ENCODE measurements around the gene ZFR. TPM values are rescaled to one million over a fixed set of nuclear protein-coding genes. Genes with fewer than 3 reads are reported as not detected.
A peak's percentile ranks its signal among the peaks of the same experiment; 100 is the strongest.

ZFR gene
- 10 to 100 TPM; 63.1 to 90.6 (median 66.2) TPM for polyA plus RNA-seq

GRCh38 chr5:32444431-32445286 is at the start of gene ZFR:
Gene ZFR (minus strand): TSS chr5:32444740. CDS start chr5:32444658, 82 bp downstream.
- peak within 1 kb of the TSS; percentile 88 to 94 (median 90) for H3K4me3 Mint-ChIP-seq
- peaks cover 28 to 43% of the 10 kb centered on the region in 2 donors for H3K4me1 Mint-ChIP-seq
- no peaks in the 10 kb centered on the region for H3K36me3 Mint-ChIP-seq
- H3K27ac Mint-ChIP-seq = peak within 1 kb of the TSS; percentile 81 to 96 (median 94)
- H3K27me3 Mint-ChIP-seq (ENCODE audit: low read depth in 3 of 3) = peaks cover 1 to 11% (median 11%) of the 10 kb centered on the region in 3 donors
- DNase-seq = peak; percentile 93 to 94 (median 94)
- H3K9me3 Mint-ChIP-seq = no peaks in the 10 kb centered on the region

GRCh38 chr5:32490972-32491557 is 46.5 kb upstream of the ZFR start:
- Mint-ChIP-seq H3K36me3 (no peaks in the 10 kb centered on the region), H3K4me3 (no peak overlapping the region), H3K9me3 (no peaks in the 10 kb centered on the region), H3K27ac (no peak overlapping the region), H3K4me1 (no peaks in the 10 kb centered on the region), H3K27me3 (ENCODE audit: low read depth in 3 of 3) (peaks cover 2 to 5% (median 3%) of the 10 kb centered on the region in 3 donors)
- DNase-seq = no peak

- peak; percentile 40 to 55 (median 52) for DNase-seq
- Mint-ChIP-seq H3K4me1 (no peaks in the 10 kb centered on the region), H3K36me3 (no peaks in the 10 kb centered on the region), H3K4me3 (no peak overlapping the region), H3K9me3 (no peaks in the 10 kb centered on the region), H3K27ac (no peak overlapping the region), H3K27me3 (ENCODE audit: low read depth in 3 of 3) (peaks cover 2 to 5% (median 3%) of the 10 kb centered on the region in 3 donors)
Observed at GRCh38 chr5:32489791-32490562, 45.4 kb upstream of the ZFR start.

GRCh38 chr5:32487424-32487823 is 42.9 kb upstream of the ZFR start:
- no peak overlapping the region for H3K27ac Mint-ChIP-seq

GRCh38 chr5:32487008-32487407 is 42.5 kb upstream of the ZFR start:
- Mint-ChIP-seq H3K27me3 (ENCODE audit: low read depth in 3 of 3) (peaks cover 0 to 3% (median 3%) of the 10 kb centered on the region in 3 donors), H3K36me3 (no peaks in the 10 kb centered on the region), H3K4me3 (no peak overlapping the region), H3K4me1 (no peaks in the 10 kb centered on the region), H3K9me3 (no peaks in the 10 kb centered on the region), H3K27ac (no peak overlapping the region)
- no peak for DNase-seq

More at GRCh38 chr5:32487424-32487823, 42.9 kb upstream of the ZFR start:
- Mint-ChIP-seq H3K36me3 (no peaks in the 10 kb centered on the region), H3K27me3 (ENCODE audit: low read depth in 3 of 3) (peaks cover 0 to 3% (median 3%) of the 10 kb centered on the region in 3 donors), H3K4me1 (no peaks in the 10 kb centered on the region), H3K4me3 (no peak overlapping the region), H3K9me3 (no peaks in the 10 kb centered on the region)
- no peak for DNase-seq

GRCh38 chr5:32482193-32482592 is 37.7 kb upstream of the ZFR start:
- Mint-ChIP-seq H3K36me3 (no peaks in the 10 kb centered on the region), H3K4me3 (no peak overlapping the region), H3K9me3 (no peaks in the 10 kb centered on the region), H3K27me3 (ENCODE audit: low read depth in 3 of 3) (peaks cover 0 to 5% (median 0%) of the 10 kb centered on the region in 3 donors), H3K27ac (no peak overlapping the region), H3K4me1 (no peaks in the 10 kb centered on the region)
- no peak for DNase-seq

- Mint-ChIP-seq H3K36me3 (no peaks in the 10 kb centered on the region), H3K27ac (no peak overlapping the region), H3K27me3 (ENCODE audit: low read depth in 3 of 3) (peaks cover 0 to 5% (median 2%) of the 10 kb centered on the region in 3 donors), H3K4me1 (no peaks in the 10 kb centered on the region), H3K4me3 (no peak overlapping the region), H3K9me3 (no peaks in the 10 kb centered on the region)
- no peak for DNase-seq
Observed at GRCh38 chr5:32479096-32479495, 34.6 kb upstream of the ZFR start.

- H3K27ac Mint-ChIP-seq = no peak overlapping the region
- no peaks in the 10 kb centered on the region for H3K4me1 Mint-ChIP-seq
Observed at GRCh38 chr5:32476891-32477290, 32.4 kb upstream of the ZFR start.

GRCh38 chr5:32475334-32476097 is 31.0 kb upstream of the ZFR start:
- no peak overlapping the region for H3K27ac Mint-ChIP-seq
- no peak for DNase-seq
- no peaks in the 10 kb centered on the region for H3K9me3 Mint-ChIP-seq
- no peak overlapping the region for H3K4me3 Mint-ChIP-seq
- H3K4me1 Mint-ChIP-seq = no peaks in the 10 kb centered on the region
- H3K36me3 Mint-ChIP-seq = peaks cover 0 to 7% (median 0%) of the 10 kb centered on the region in 3 donors
- peaks cover 0 to 6% (median 5%) of the 10 kb centered on the region in 3 donors for H3K27me3 Mint-ChIP-seq (ENCODE audit: low read depth in 3 of 3)

More at GRCh38 chr5:32476891-32477290, 32.4 kb upstream of the ZFR start:
- no peak for DNase-seq
- H3K9me3 Mint-ChIP-seq = no peaks in the 10 kb centered on the region
- peaks cover 0 to 6% (median 5%) of the 10 kb centered on the region in 3 donors for H3K27me3 Mint-ChIP-seq (ENCODE audit: low read depth in 3 of 3)
- H3K4me3 Mint-ChIP-seq = no peak overlapping the region
- peaks cover 0 to 7% (median 0%) of the 10 kb centered on the region in 3 donors for H3K36me3 Mint-ChIP-seq

- peaks cover 0 to 6% (median 5%) of the 10 kb centered on the region in 3 donors for H3K27me3 Mint-ChIP-seq (ENCODE audit: low read depth in 3 of 3)
Observed at GRCh38 chr5:32474209-32474854, 29.8 kb upstream of the ZFR start.

GRCh38 chr5:32473072-32473471 is 28.5 kb upstream of the ZFR start:
- Mint-ChIP-seq H3K9me3 (no peaks in the 10 kb centered on the region), H3K36me3 (peaks cover 0 to 7% (median 0%) of the 10 kb centered on the region in 3 donors), H3K4me3 (no peak overlapping the region), H3K4me1 (no peaks in the 10 kb centered on the region), H3K27ac (no peak overlapping the region), H3K27me3 (ENCODE audit: low read depth in 3 of 3) (peaks cover 0 to 6% (median 2%) of the 10 kb centered on the region in 3 donors)
- no peak for DNase-seq

More at GRCh38 chr5:32474209-32474854, 29.8 kb upstream of the ZFR start:
- no peaks in the 10 kb centered on the region for H3K9me3 Mint-ChIP-seq
- DNase-seq = no peak
- no peak overlapping the region for H3K4me3 Mint-ChIP-seq
- peaks cover 0 to 7% (median 0%) of the 10 kb centered on the region in 3 donors for H3K36me3 Mint-ChIP-seq
- no peak overlapping the region for H3K27ac Mint-ChIP-seq
- H3K4me1 Mint-ChIP-seq = no peaks in the 10 kb centered on the region

- H3K9me3 Mint-ChIP-seq = no peaks in the 10 kb centered on the region
- H3K36me3 Mint-ChIP-seq = peaks cover 0 to 7% (median 0%) of the 10 kb centered on the region in 3 donors
- no peak overlapping the region for H3K27ac Mint-ChIP-seq
- DNase-seq = no peak
- H3K4me3 Mint-ChIP-seq = no peak overlapping the region
- H3K4me1 Mint-ChIP-seq = no peaks in the 10 kb centered on the region
- H3K27me3 Mint-ChIP-seq (ENCODE audit: low read depth in 3 of 3) = peaks cover 0 to 6% (median 0%) of the 10 kb centered on the region in 3 donors
Observed at GRCh38 chr5:32471784-32472183, 27.2 kb upstream of the ZFR start.

GRCh38 chr5:32465076-32465475 is 20.5 kb upstream of the ZFR start:
- Mint-ChIP-seq H3K36me3 (no peaks in the 10 kb centered on the region), H3K27me3 (ENCODE audit: low read depth in 3 of 3) (no peaks in the 10 kb centered on the region), H3K9me3 (no peaks in the 10 kb centered on the region), H3K4me3 (no peak overlapping the region), H3K4me1 (no peaks in the 10 kb centered on the region), H3K27ac (no peak overlapping the region)
- no peak for DNase-seq

Measured in immature natural killer cell (primary cell).